ENCODE measurements around the gene PDLIM5. TPM values are rescaled to one million over a fixed set of nuclear protein-coding genes. Genes with fewer than 3 reads are reported as not detected.
"Not testable (repeated sequence)": the region's sequence is repeated elsewhere in the genome, so short reads cannot be mapped to it uniquely, and the experiment has no call there.

Gene PDLIM5
- total RNA-seq, 1 donor from 2014 or later: 137 TPM

- peak; percentile 48 to 64 (median 62) for TF ChIP-seq CTCF (IDR thresholded peaks at IDR 0.05)
- TF ChIP-seq POLR2A (IDR thresholded peaks at IDR 0.05): no peak
- no peak for TF ChIP-seq POLR2AphosphoS5 (IDR thresholded peaks at IDR 0.05; ENCODE audit: insufficient read depth in 1 of 2, low read depth in 1 of 2)
- Histone ChIP-seq H3K36me3 (peaks cover 0 to 12% of the 10 kb centered on the region in 2 donors), H3K4me1 (no peaks in the 10 kb centered on the region), H3K9me3 (no peaks in the 10 kb centered on the region), H3K27ac (no peak overlapping the region), H3K27me3 (no peaks in the 10 kb centered on the region), H3K4me3 (no peak overlapping the region)
- no peak for DNase-seq (ENCODE audit: extremely low spot score in 2 of 2)
- intact Hi-C loops (cut with DNase I): loop anchor here (10.0 kb wide), 1 partner anchor 473 kb away; no protein-coding TSS in a partner anchor
These were observed 169.8 kb downstream of the PDLIM5 start for GRCh38 chr4:94621491-94622080.

- no peak overlapping the region for H3K27ac ChIP-seq
- no peaks in the 10 kb centered on the region for H3K27me3 ChIP-seq
- no peaks in the 10 kb centered on the region for H3K9me3 ChIP-seq
- H3K4me3 ChIP-seq: no peak overlapping the region
- intact Hi-C loops (cut with DNase I): loop anchor here (10.0 kb wide), 1 partner anchor 471 kb away; no protein-coding TSS in a partner anchor
- DNase-seq (ENCODE audit: extremely low spot score in 2 of 2): no peak
- H3K36me3 ChIP-seq: peaks cover 0 to 7% of the 10 kb centered on the region in 2 donors
- TF ChIP-seq CTCF (IDR thresholded peaks at IDR 0.05) (no peak), POLR2AphosphoS5 (IDR thresholded peaks at IDR 0.05; ENCODE audit: insufficient read depth in 1 of 2, low read depth in 1 of 2) (no peak), POLR2A (IDR thresholded peaks at IDR 0.05) (no peak)
- no peaks in the 10 kb centered on the region for H3K4me1 ChIP-seq
These were observed 171.6 kb downstream of the PDLIM5 start for GRCh38 chr4:94623126-94623911.

GRCh38 chr4:94626942-94627341 is 175.2 kb downstream of the PDLIM5 start:
- Histone ChIP-seq H3K27ac (no peak overlapping the region), H3K4me1 (no peaks in the 10 kb centered on the region), H3K36me3 (no peaks in the 10 kb centered on the region), H3K27me3 (no peaks in the 10 kb centered on the region), H3K4me3 (no peak overlapping the region), H3K9me3 (no peaks in the 10 kb centered on the region)
- TF ChIP-seq POLR2A (IDR thresholded peaks at IDR 0.05): no peak
- TF ChIP-seq POLR2AphosphoS5 (IDR thresholded peaks at IDR 0.05; ENCODE audit: insufficient read depth in 1 of 2, low read depth in 1 of 2): no peak
- TF ChIP-seq CTCF (IDR thresholded peaks at IDR 0.05): no peak
- intact Hi-C loops (cut with DNase I): loop anchor here (10.0 kb wide), 1 partner anchor 468 kb away; no protein-coding TSS in a partner anchor
- no peak for DNase-seq (ENCODE audit: extremely low spot score in 2 of 2)

- H3K36me3 ChIP-seq; H3K9me3 ChIP-seq; H3K4me3 ChIP-seq; H3K27ac ChIP-seq; DNase-seq (ENCODE audit: extremely low spot score in 2 of 2); H3K27me3 ChIP-seq; H3K4me1 ChIP-seq: not testable (repeated sequence)
- intact Hi-C loops (cut with DNase I): loop anchor here (10.0 kb wide), 1 partner anchor 466 kb away; no protein-coding TSS in a partner anchor
These were observed 177.3 kb downstream of the PDLIM5 start for GRCh38 chr4:94629058-94629457.

GRCh38 chr4:94629837-94630236 is 178.1 kb downstream of the PDLIM5 start:
- H3K27ac ChIP-seq: no peak overlapping the region
- DNase-seq (ENCODE audit: extremely low spot score in 2 of 2): no peak
- no peak for TF ChIP-seq CTCF (IDR thresholded peaks at IDR 0.05)
- TF ChIP-seq POLR2A (IDR thresholded peaks at IDR 0.05): no peak
- TF ChIP-seq POLR2AphosphoS5 (IDR thresholded peaks at IDR 0.05; ENCODE audit: insufficient read depth in 1 of 2, low read depth in 1 of 2): no peak
- H3K27me3 ChIP-seq: no peaks in the 10 kb centered on the region
- H3K9me3 ChIP-seq: no peaks in the 10 kb centered on the region
- H3K4me1 ChIP-seq: no peaks in the 10 kb centered on the region
- no peaks in the 10 kb centered on the region for H3K36me3 ChIP-seq
- intact Hi-C loops (cut with DNase I): loop anchor here (10.0 kb wide), 1 partner anchor 465 kb away; no protein-coding TSS in a partner anchor
- no peak overlapping the region for H3K4me3 ChIP-seq

Measured in vagina (tissue), 2 donors.